HG03095 (cell line): ENCODE data around the gene STX8.
"Not testable (repeated sequence)": the region's sequence is repeated elsewhere in the genome, so short reads cannot be mapped to it uniquely, and the experiment has no call there.

Experiments
- ATAC-seq: cut with Tn5 transposase; IDR thresholded peaks from one replicate; pipeline ENCODE4 v1.9.1; 2021; ENCODE audit warnings: moderate library complexity; ENCODE audit not compliant: unreplicated experiment

STX8 gene

DNA sequence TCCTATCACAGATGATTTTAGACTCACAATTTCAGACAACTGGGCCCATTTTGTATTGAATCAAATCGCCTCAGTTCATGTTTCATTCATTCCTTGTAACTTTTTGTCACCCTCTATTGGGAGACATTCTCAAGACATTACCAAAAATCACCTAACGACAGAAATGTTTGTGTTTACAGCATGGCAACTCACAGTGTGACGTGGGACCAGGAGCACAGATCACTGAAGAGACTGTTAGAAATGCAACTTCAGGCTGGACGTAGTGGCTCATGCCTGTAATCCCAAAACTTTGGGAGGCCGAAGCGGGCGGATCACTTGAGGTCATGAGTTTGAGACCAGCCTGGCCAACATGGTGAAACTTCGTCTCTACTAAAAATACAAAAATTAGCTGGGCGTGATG lies 304.7 kb downstream of the STX8 start:
- no peak for ATAC-seq

DNA sequence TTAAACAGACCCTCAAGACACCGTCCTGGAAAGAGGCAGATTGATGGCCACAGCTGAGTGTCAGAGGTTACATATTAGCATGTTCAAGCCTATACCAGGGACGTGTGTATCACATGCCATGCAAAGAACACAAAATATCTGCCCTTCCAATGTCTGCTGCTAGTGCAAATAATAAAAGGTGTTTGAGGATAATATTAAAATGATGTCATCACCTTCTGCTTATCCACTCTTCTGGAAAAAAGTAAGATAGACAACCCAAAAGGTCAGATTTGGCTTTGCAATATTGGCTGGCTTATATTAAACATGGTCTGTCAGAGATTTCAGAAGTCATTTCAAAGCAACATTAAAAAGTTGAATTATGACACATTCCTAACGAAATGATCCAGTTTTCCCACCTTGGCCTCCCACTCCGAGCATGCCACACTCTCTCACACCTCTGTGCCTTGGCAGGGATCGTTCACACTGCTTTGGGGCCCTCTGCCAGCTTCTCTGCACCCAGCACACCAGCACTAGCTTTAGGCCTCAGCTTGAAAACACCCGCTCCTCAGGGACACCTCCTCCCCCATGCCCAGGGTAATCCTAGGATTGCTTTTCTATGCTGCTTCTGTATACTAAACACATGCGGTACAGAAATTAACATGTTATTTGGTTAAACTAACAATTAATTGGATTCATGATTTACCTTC lies 306.1 kb downstream of the STX8 start:
- ATAC-seq: no peak

DNA sequence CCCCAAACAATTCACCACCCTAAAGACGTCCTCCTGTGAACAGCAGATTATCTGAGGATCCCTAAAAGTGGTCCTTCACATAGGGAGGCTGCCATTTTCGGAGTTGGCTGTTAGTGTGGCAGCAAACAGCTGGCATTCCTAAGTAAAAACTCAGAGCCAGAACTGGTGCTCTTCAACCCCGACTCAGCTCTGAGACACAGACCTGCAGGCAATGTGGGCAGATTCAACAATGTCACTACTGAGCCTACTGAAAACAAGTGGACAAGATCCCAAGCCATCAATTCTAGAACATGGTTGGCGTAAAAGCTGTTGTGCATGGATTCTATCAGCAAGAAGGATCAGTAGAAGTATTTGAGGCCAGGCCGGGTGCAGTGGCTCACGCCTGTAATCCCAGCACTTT lies 307.1 kb downstream of the STX8 start:
- ATAC-seq: no peak

DNA sequence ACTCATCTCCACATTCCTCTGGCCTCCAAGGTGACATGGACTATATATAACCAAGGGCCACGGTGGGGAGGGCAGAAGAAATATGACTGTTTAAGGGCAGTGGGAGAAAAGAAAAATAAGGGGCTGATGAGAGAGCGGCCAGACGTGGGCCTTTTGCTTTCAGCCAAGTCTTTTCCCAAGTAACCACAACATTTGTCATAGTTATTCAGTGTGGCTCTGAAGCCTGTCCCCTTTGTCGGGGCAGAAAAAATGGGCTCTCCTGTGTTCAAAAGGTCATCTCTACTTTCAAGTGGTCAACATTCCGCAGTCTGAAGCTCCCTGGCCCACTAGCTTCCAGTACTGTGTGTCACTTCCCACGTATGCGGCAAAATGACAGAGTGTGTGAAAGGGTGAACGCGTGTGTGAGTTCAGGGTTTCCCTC lies 308.9 kb downstream of the STX8 start:
- ATAC-seq: no peak

DNA sequence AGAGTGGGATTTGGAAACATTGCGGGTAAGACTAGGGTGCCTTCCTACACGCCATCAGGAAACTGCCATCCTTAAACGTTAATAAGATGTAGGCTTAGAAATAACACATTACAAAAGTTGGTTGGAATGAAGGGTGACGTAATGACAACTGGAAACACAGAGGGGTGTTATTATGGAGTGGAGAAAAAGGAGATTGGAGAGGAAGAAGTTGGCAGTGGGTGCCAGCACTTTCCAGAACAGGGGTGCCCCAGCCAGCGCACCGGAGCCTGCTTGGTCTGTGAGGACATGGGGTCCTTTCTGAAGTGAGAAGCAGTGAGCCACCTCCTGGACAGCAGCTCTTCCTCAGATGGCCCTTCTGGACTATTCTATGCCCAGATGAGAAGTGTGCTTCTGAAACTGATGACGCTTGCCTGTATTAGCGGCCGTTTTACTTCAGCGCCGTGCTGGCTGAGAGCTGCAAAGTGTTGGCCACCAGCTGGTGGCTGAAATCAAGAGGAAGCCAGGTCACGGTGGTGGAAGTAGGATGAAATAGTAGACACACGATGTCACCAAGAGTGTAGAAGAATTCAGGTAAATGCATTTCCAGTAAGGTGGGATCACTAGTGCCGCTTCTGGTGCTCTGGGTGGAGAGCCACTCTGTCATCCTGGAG lies 309.5 kb downstream of the STX8 start:
- ATAC-seq: no peak

DNA sequence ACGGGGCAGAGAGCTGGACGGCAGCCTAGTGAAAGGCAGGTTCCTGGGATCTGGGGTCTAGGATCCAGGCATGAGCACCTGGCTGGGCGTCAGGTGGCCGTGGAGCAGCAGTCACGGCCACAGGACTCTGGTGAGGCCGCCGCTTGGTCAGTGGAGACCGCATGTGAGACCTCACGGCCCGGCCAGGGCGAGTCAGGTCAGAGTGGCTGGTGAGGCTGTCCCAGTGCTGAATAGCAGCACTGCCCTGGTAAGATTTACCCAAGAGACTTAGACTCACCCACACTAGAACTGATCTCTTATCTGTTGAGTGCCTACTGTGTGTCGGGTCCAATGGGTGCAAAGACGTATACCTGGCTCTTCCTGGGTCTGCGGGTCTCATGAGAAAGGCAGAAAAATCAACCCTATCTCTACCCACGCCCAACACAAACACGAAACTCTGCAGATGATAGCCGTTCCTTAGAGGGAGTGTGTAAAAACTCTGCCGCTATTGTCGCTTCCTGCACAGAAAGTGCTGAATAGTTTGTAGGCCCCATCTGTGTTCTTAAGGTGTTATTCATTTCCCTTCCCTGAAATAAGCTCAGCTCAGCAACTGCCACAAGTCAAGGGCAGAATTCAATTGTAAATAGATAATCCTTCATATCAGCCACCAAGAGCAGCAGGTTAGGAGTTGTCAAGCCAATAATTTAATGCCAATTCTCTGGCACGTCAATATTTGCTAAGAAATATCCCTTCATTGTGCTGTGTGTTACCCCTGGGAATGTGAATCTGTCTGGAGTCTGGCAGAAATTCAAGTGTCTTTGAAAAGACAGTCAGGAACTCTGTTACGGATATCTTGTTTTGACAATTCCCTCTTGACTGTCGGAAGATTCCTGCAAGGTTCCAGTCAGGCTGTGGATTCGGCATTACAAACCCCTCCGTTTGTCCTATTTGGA lies 314.3 kb downstream of the STX8 start:
- no peak for ATAC-seq

DNA sequence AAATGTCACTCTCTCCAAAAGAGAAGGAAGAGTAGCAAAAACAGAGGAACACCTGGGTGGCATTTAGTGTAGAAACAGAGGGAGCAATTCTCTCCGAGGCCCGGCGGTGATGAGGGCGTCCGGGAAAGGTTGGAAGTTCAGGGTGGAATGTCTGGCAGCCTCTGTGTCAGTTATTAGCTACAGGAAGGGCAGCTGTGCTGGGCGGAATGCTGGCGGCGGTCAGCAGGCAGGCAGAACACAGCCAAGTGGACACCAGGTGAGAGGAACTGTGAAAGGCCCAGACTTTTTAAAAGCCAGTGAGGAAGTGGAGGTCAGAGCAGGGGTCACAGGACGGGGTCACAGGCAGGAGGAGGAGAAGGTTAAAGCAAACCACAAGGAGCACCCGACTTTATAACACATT lies 316.2 kb downstream of the STX8 start:
- ATAC-seq: no peak

DNA sequence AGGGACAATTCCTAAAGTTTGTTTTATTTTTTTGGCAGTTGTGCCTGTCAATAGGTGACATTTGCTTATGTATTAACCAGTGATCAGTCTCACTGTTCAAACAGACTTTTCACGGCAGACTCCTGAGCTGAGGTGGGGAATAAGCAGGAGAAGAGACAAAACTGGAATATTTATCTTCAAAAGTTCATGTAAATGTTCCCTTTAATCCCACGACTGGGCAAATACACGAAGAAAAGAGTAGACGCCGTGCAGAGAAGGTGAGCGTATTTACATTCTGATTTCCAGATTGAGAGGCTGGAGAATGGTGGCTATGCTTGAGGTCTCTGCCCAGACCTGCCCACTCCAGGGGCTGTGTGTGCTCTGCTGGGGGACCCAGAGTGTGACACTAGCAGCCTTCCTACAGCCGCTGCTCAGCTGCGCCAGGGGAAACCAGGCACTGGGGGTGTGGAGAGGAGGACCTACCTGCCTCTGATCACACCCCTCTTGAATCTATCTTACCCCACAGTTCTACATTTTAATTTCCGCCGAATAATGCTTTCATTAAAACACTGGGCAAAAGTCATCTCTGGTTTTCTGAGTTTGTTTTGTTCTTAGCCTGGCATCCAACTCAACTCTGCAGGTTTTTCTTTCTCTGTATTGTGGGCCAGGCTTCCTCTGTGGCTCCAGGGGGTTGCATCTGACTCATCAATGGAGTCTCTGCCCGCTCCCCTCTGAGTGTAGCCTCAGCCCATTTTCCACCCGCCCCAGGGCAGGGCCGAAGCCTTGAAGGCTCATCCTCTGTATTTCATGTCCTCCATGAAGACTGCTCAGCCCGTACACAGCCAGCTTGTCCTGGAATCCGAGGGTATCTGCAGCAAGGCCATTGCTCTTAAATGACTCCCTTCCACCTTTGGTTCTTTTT lies 317.3 kb downstream of the STX8 start:
- ATAC-seq: no peak

DNA sequence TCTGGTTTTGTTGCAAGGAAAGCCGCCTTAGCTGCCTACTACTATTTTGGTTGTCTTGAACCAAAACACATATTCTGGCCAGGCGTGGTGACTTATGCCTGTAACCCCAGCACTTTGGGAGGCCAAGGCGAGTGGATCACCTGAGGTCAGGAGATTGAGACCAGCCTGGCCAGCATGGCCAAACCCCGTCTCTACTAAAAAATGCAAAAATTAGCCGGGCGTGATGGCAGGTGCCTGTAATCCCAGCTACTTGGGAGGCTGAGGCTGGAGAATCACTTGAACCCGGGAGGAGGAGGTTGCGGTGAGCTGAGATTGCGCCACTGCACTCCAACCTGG lies 318.0 kb downstream of the STX8 start:
- not testable (repeated sequence) for ATAC-seq

DNA sequence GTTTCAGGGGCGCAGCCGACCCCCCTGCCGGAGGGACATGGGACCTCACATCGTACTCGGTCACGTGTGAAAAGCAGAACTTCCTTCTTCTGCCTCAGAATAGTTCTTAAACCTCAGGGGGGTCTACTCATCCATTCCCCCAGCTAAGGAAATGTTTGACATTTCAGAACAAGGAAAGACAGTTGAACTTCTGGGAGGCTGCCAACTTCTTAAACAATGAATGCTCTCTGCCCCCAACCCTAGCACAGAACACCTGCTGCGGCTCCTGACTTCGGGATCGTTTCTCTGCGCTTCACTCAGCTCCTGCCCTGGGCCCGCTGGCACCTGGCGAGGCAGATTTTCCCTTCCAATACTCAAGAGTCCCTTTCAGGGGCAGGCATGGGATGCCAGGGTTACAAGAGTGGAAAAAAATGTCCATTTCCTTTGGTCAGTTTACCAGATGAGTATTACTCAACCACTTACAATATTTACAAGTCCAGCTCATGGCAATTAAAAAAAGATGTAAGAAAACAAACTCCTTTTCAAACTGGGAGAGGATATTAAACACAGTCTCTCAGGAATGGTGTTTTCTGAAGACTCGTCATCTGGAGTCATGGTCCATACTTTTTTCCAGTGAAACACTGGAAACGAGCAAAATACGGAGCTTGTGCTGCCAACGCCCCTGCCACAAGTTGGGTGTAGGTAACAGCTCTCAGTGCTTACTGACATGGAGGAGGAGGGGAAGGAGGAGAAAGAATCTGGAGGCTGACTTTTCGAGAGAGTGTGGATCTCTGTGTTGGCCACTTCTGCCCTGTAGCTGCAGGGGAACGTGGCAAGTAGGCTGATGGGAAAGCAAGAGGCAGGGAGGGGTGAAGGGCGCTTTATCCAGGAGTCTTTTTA lies 318.6 kb downstream of the STX8 start:
- ATAC-seq: no peak

DNA sequence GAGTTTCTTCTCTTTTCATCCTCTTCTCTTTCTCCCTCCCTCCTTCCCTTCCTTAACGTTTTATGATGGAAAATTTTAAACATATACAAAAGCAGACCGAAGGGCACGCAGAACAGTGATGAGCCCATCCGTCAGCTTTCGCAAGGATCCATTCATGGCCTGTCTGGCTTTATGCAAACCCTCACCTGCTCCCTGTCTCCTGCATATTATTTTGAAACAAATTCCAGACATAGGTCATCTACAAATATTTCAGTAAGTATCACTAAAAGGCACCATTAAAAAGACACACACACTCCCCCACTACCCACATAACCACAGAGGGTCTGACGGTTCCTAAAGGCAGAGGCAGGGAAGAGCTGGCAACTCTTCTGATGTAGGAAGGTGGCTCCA lies 319.3 kb downstream of the STX8 start:
- ATAC-seq: no peak

DNA sequence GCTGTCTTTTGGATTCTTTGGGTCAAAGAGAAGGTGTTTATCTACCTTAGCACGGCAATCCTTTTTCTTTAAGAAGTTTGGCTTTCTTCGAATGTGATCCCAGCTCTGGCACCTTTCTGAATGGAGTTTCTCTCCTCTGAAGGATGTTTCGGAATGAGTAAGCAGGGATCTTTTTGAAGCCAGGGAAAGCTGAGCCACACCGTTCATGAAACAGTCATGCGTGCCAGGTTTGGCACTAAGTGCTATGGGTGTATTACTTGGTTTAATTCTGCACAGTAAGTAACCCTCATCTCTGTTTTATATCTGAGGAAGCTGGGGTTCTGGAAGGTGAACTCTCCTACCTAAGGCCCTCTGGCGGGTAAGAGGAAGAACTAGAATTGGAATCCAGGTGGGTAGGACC lies 319.8 kb downstream of the STX8 start:
- no peak for ATAC-seq

DNA sequence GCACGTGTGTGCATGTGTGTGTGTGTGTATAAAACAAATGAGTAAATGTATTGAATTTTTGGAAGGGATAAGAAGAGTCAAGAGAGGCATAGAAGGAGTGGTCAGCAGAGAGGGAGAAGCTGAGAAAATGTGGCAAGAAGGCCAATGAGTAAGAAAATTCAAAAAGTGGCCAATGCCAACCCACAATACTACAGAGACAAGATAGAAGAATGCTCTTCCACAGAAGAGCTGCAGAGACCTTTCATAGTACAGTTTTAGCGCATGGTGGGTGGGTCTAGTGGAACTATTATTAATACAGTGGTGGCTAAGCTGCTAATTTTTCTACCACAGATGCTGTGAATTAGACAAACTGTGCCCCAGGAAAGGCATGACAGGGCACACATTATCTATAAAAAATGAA lies 320.8 kb downstream of the STX8 start:
- no peak for ATAC-seq

DNA sequence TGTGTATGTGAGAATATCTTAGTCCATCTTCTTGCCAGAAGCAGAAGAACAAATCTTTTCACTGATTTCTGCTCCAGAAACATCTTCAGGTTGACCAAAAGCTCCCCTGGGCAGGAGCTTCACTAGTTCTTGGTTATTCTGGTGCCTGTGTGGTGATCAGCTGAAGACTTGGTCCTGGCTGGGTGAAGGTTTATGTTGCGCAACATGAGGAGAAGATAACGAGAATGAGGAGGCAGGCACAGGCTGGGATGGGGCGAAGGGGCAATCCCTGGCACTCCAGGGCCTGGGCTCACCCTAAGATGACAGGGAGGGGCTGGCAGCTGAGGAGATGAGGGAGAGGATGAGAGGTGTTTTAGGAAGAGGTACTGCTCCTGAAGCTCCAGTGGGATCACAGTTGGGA lies 322.3 kb downstream of the STX8 start:
- no peak for ATAC-seq

DNA sequence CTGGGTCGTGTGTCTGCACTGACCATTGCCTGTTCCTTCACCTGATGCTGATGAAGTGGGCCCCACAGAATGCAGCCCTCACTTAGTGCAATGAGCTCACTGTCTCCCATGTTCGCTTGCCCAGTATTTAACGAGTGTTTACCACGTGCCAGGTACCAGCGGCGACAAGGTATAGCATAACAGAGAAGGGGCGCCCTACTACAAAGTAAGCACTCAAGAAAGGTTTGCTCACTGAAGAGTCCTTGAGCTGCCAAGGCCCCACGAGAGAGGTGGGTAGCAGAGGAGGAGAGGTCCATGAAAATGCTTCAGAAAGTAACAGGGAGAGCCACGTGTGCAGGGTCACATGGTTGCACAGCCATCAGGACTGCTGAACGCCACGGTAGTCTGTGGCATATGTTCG lies 324.3 kb downstream of the STX8 start:
- no peak for ATAC-seq

DNA sequence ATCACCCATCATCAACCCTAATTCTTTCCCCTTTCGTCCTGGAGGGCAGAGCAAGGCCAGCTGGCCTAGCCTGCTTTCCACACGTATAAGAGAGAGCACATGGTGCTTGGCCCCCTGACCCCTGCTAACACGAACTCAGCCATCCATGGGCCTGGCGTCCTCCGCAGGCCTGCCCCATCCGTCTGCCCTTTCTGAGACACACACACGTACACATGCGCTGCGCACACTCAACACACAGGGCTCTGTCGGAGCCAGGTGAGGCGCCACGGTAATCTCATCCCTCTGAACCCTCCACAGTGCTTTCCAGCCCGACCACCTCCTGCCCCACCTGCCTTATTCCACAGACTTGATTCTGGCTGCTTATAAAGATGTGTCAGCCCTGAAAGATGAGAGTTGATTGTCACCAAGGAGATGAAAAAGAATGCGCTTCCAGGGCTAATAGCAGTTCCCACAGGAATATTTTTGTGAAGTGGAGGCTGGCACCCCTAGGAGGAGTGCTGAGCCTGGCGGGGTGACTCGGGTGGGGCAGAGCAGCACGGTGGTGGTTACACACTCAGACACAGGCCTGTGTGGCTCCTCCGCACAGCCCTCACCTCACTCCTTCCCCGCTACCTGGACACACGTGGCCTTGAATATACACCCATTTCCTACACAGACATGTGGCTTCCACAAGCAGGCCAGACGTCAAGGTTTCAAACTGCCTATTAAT lies 326.2 kb downstream of the STX8 start:
- ATAC-seq: no peak

DNA sequence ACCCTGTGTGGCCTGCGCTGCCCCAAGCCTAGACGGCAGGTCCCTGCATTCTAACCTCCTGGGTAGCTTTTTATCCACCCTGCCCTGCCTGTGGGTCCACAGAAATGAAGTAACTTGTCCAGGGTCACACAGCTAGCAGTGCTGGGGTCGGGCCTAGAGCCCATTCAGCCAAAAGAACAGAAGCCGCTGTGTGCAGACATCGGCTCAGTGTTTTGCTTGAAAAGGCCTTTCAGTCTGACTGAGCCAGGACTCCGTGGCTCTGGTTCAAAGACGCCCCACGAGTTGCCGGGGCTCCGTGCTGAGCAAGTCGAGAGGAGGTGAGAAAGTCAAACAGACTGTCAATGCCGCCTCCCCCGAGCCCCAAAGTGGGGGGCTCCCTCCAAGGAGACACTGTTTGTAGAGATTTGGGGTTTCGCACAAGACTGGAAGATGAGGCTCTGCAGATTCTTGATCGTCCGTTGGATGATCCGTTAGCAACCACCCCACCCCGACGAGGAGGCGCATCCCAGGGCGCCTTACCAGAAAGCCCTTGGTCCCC lies 328.1 kb downstream of the STX8 start:
- ATAC-seq: no peak

DNA sequence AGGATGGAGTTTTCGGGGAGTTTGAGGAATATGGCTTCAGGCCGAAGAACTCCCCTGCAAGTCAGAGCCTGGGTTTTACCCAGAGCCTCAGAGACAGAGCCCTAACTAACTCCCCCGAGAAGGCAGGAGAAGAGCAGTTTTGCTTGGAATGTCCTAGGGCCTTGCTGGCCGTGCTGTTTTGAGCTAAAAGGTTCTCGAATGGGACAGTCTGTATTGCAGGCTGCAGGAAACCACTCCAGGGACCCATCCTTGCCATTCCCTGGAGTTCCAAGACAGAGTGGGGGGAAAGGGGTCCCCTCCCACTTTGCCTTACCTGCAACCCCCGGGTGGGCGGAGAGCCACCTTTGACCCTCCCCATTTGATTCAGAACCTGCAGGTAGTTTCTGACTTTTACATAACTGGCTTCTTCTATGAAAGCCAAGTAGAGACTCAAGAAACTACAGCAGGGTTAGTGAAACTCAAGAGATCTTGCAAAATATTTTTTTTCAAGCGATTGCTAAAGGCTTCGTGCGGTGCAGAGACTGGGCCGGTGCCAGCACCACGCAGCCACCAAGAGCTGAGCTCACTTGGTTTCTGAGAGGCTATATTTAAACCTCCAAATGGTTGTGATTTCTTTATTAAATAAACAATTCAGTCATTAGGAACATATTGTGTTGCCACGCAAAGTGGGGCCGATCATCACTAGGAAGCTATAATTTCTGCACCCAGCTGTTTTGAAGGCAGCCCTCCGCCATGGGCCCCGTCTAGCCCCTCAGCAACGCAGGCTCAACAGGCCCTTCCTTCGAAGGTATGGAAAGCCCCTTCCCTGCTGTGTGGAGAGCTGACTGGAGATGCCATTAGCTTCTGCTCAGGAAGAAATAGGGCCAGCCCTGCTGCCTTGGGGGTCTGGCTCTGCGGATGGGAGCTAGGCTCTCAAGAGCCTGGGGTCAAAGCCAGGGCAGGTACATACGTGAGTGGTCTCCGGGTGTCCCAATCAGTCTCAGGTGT lies 331.3 kb downstream of the STX8 start:
- ATAC-seq: no peak
